Upper lobe of right lung (tissue), 1 donor: ENCODE data around the gene CNOT2. TPM values are rescaled to one million over a fixed set of nuclear protein-coding genes. Genes with fewer than 3 reads are reported as not detected.

ENCODE experiments used
- ATAC-seq: fragments of 200-7000 bp; cut with Tn5 transposase; one replicate; pipeline ENCODE4 v1.9.1; 2020; ENCODE audit warnings: mild to moderate bottlenecking, moderate library complexity
- DNase-seq: peaks from one replicate; pipeline ENCODE4 v3.0.0-alpha.2; 2020
- H3K27ac ChIP-seq: fragments of 200-600 bp; one replicate; pipeline ENCODE4 v1.8.0; 2022
- H3K27me3 ChIP-seq: fragments of 200-600 bp; one replicate; pipeline ENCODE4 v1.8.0; 2022; ENCODE audit warnings: mild to moderate bottlenecking
- H3K36me3 ChIP-seq: fragments of 200-600 bp; one replicate; pipeline ENCODE4 v1.8.0; 2022
- H3K4me1 ChIP-seq: fragments of 200-600 bp; one replicate; pipeline ENCODE4 v1.8.0; 2022
- H3K4me3 ChIP-seq: fragments of 200-600 bp; one replicate; pipeline ENCODE4 v1.8.0; 2022; ENCODE audit warnings: mild to moderate bottlenecking
- H3K9me3 ChIP-seq: fragments of 200-600 bp; one replicate; pipeline ENCODE4 v1.8.0; 2022
- intact Hi-C: fragments of 100-400 bp; cut with DNase I; formaldehyde crosslinking; loops from one replicate; pipeline ENCODE4 v1.11.0; 2022
- total RNA-seq: library from RNA; stranded (reverse); fragmentation: NEBNext Ultra II Directional; extraction: Animal tissue kit (Norgen Biotek cat#: 25700); gene quantifications from one replicate; pipeline ENCODE4 v1.2.1, GENCODE V29; 2021
- TF ChIP-seq, protein P1 (sequence below): fragments of 200-600 bp; IDR thresholded peaks from one replicate; pipeline ENCODE4 v1.8.0; 2022; ENCODE audit warnings: antibody characterized with exemption
- donor health status: DM: no; HTN: yes; CAD: no; lungs with severe emphysema.

CNOT2 gene
- total RNA-seq, 1 donor from 2014 or later, result 71.4 TPM

DNA sequence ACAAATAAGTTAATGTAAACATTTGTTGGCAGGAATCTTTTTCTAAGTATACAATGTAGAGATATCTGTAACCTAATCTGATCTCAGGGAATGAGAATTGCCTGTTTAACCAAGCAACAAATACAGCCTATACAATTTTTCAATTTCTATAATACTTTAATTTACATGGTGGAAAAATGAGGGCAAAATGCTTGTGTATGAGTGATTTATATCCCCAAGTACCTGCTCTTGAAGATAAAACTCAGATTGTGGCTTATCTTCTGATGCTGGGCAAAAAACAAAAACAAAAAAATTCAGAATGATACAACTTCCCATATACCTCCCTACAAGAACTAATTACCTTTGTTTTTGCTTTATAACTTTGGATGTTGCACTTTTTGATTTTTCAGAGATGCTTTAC, 2.2 kb downstream of the CNOT2 start:
- intact Hi-C loops, result no loop called here
- TF ChIP-seq, protein P1, sequence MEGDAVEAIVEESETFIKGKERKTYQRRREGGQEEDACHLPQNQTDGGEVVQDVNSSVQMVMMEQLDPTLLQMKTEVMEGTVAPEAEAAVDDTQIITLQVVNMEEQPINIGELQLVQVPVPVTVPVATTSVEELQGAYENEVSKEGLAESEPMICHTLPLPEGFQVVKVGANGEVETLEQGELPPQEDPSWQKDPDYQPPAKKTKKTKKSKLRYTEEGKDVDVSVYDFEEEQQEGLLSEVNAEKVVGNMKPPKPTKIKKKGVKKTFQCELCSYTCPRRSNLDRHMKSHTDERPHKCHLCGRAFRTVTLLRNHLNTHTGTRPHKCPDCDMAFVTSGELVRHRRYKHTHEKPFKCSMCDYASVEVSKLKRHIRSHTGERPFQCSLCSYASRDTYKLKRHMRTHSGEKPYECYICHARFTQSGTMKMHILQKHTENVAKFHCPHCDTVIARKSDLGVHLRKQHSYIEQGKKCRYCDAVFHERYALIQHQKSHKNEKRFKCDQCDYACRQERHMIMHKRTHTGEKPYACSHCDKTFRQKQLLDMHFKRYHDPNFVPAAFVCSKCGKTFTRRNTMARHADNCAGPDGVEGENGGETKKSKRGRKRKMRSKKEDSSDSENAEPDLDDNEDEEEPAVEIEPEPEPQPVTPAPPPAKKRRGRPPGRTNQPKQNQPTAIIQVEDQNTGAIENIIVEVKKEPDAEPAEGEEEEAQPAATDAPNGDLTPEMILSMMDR, result no peak
- H3K27ac ChIP-seq, result no peak overlapping the region
- peaks cover 7% of the 10 kb centered on the region for H3K36me3 ChIP-seq
- peaks cover 57% of the 10 kb centered on the region for H3K4me1 ChIP-seq
- no peak overlapping the region for H3K4me3 ChIP-seq
- H3K27me3 ChIP-seq, result no peaks in the 10 kb centered on the region
- ATAC-seq (no peak), DNase-seq (no peak)
- H3K9me3 ChIP-seq, result no peaks in the 10 kb centered on the region

DNA sequence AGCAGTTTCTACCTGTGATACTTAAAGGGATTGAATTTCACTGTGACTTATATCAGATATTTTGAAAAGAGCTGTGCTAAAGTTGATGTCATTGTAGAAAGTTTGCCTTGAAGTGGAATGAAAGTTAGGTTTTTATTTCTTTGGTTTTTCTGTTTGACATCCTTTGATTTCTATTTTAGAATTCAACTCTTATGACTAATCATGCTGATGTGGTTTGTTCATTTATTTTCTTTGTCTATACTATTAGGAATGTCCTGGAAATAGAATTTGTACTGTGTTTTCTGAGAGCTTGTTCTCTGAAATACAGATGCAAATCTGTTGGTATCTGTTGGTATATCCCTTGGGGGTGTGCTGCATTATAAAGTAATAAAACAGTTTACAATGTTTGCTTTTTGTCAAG, 3.3 kb downstream of the CNOT2 start:
- Histone ChIP-seq H3K4me3 (no peak overlapping the region), H3K4me1 (peaks cover 51% of the 10 kb centered on the region), H3K9me3 (no peaks in the 10 kb centered on the region), H3K27me3 (no peaks in the 10 kb centered on the region), H3K36me3 (no peaks in the 10 kb centered on the region), H3K27ac (no peak overlapping the region)
- DNase-seq, result no peak
- no peak for ATAC-seq
- TF ChIP-seq, protein P1, result no peak
- intact Hi-C loops, result no loop called here

DNA sequence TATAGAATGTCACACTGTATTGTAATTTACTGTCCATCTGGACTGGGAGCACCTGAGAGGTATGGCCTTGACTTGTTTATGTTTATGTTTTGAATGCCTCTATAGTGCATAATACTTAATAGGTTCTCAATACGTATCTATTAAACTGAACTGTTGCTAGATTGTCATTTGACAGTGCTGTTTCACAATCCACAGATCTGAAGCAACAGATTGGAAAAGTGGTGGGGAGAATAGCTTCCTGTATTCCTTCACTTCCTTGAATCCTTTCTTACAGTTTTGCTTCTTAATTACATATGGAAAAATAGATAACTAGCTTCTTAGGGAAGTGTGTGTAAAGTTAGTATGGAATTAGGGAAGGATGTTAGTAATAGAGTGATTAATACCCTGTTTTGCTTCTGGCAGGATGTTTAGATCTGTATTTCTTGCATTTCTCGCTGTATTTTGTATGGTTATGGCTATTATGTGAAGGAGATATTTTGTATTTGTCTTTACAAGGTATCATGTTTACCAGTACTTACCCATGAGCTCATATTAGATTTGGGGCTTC, 4.5 kb downstream of the CNOT2 start:
- H3K9me3 ChIP-seq, result no peaks in the 10 kb centered on the region
- H3K27me3 ChIP-seq, result no peaks in the 10 kb centered on the region
- no peak for ATAC-seq
- DNase-seq, result no peak
- H3K27ac ChIP-seq, result no peak overlapping the region
- H3K4me3 ChIP-seq, result no peak overlapping the region
- intact Hi-C loops, result no loop called here
- H3K36me3 ChIP-seq, result no peaks in the 10 kb centered on the region
- TF ChIP-seq, protein P1, result no peak
- H3K4me1 ChIP-seq, result peaks cover 43% of the 10 kb centered on the region

DNA sequence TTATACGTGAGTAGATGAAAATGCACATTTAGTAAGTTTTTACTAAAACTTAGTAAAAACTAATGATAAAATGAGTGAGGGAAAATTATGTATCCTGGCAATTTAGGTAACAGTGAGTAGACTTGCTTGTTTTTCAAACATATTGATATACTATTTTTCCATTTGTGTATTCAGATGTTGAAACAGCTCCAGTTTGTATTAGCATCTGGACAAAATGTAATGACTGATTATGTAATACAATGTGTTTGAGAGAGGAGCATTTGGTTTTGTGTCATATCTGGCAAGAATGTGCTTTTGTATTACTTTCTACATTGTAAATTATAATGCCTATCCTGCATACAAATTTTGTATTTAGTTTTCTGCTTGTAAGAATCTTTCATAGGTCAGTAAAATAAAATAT, 5.6 kb downstream of the CNOT2 start:
- TF ChIP-seq, protein P1, result no peak
- Histone ChIP-seq H3K27me3 (no peaks in the 10 kb centered on the region), H3K9me3 (no peaks in the 10 kb centered on the region), H3K4me3 (no peak overlapping the region), H3K36me3 (no peaks in the 10 kb centered on the region), H3K4me1 (peaks cover 49% of the 10 kb centered on the region), H3K27ac (no peak overlapping the region)
- intact Hi-C loops, result no loop called here
- DNase-seq, result no peak
- ATAC-seq, result no peak

DNA sequence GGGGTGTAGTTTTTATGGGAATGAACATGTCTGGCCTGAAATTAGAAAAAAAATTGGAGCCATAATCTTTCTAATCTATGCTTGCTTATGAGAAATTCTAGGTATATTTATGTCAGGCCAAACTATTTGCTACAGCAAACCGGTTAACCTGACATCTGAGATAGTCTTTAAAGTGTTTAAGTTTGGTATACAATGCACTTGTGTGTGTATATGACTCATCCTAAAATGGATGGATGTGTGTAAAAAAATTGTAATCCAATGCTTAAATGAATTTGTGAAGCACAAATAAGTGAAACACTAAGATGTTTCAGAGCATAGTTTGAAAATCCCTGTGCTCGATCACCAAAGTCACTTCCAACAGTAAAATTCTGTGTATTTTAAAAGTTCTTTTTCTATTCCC, 6.7 kb downstream of the CNOT2 start:
- Histone ChIP-seq H3K27ac (no peak overlapping the region), H3K9me3 (no peaks in the 10 kb centered on the region), H3K27me3 (no peaks in the 10 kb centered on the region), H3K4me3 (no peak overlapping the region), H3K4me1 (peaks cover 44% of the 10 kb centered on the region), H3K36me3 (no peaks in the 10 kb centered on the region)
- intact Hi-C loops, result no loop called here
- DNase-seq, result no peak
- TF ChIP-seq, protein P1, result no peak
- no peak for ATAC-seq

DNA sequence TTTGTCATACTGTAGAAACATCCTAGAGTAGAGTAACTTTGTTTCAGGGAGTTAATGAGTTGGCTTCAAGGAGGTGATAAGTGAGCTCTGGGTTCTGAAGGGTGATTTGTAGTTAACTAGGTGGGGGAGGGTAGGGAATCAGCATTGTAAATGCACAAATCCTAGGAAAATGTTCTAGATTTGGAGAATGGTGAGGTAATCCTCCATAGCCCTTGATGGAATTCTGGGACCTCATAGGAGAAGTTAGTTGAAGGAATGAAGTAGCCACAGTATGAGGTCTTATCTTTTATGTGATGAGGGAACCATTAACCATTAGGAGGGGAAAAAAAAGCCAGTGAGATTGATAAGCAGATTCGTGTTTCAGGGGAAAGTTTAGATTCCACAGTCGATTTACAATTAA, 8.0 kb downstream of the CNOT2 start:
- Histone ChIP-seq H3K4me3 (no peak overlapping the region), H3K9me3 (no peaks in the 10 kb centered on the region), H3K36me3 (no peaks in the 10 kb centered on the region), H3K4me1 (peaks cover 36% of the 10 kb centered on the region), H3K27me3 (no peaks in the 10 kb centered on the region), H3K27ac (no peak overlapping the region)
- DNase-seq (no peak), ATAC-seq (no peak)
- TF ChIP-seq, protein P1, result no peak
- intact Hi-C loops, result no loop called here
